ENCODE results near the gene NACC1. TPM values are rescaled to one million over a fixed set of nuclear protein-coding genes. Genes with fewer than 3 reads are reported as not detected.

The NACC1 gene
- total RNA-seq, result 48.6 and 65.6 TPM in 2 replicates

GRCh38 chr19:13117772-13118423 is at the start of gene NACC1:
TSS of gene NACC1 (plus strand) at chr19:13118264. CDS start at chr19:13135208, 16,944 bp downstream.

DNA sequence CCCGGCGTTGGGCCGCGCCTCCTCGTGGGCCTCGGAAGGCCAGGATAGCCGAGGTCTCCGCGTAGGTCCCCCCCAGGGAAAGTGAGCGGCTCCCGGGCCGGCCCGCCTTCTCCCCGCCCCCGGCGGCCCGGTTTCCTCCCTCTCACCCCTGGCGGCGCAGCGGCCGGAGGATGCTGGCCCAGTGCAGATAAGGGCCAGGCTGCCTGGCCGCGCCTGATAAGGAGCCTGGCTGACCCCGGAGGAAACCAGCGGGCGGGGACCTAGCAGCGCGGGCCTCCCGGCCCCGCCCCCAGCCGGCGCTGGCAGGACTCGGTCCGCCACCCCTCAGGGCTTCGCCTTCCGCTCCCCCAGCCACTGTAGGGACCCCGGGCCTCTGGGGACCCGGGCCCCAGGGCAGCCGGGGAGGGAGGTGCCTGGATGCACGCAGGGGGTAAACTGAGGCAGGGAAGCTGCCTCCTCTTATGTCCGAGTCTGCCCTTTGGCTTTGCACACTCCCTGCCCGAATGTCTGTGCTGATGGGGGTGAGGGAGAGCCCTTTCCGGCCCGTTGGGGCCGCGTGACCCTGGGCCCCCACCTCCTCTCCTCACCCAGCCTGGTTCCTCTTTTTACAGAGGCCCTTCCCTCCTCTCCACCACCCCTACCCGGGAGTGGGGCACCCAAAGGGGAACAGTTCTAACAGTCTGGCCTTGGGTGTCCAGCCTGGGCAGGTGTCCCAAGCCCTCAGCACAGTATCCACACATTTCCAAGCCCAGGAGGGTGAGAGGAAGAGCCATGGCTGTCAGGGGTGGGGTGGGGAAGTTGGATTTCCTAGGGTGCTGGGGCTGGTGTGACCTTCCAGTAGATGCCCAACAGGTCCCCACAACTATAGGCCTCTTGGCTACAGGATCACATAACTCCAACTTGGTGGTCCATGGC is 15.1 kb upstream of the NACC1 start, which contains the start of gene LYL1:
TSS of gene LYL1 (minus strand) at position 193 of the 915 bp plus-strand sequence. CDS start 1,687 bp downstream, outside the sequence.

DNA sequence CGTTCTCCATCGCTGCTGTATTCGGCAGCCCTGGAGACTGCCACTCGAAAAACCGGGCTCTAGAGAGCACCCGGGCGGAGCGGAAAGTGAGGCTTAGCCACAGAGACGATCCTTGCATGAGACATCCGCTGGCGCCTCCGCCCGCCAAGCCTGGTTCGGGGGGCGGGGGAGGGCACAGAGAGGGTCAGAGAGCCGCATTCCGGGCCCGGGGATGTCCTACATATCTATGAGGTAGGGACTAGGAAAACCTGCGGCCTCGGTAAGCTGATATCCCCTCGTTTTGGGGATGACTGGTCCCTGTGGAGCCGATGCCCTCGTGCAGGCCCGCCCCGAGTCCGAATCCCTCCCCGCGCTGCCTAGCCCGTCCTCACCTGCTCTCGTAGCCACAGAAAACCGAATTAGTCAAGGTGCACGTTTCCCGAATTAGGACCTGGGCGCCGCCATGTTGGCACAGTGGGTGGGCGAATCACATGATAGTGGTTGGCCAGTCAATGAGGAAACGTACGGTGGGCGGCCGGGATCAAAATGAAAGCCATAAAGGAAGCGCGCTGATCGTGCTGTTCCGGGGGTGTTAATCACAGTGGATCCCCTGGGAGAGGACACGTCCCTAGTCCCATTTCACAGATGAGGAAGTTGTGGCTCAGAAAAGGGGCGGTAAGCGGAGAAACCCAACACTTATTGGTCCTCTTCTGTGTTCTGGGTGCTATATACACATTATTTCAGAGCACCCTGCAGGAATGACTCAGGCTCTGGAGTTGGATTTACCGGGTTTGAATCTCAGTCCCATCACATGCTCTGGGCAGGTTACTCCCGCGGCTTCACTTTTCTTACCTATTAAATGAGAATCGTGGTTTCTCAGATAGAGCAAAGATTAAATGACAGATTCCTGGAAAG is 1.5 kb upstream of the NACC1 start, which contains the start of gene TRMT1:
TSS of gene TRMT1 (minus strand) at position 459 of the 894 bp plus-strand sequence. CDS start at position 118, 341 bp downstream.

DNA sequence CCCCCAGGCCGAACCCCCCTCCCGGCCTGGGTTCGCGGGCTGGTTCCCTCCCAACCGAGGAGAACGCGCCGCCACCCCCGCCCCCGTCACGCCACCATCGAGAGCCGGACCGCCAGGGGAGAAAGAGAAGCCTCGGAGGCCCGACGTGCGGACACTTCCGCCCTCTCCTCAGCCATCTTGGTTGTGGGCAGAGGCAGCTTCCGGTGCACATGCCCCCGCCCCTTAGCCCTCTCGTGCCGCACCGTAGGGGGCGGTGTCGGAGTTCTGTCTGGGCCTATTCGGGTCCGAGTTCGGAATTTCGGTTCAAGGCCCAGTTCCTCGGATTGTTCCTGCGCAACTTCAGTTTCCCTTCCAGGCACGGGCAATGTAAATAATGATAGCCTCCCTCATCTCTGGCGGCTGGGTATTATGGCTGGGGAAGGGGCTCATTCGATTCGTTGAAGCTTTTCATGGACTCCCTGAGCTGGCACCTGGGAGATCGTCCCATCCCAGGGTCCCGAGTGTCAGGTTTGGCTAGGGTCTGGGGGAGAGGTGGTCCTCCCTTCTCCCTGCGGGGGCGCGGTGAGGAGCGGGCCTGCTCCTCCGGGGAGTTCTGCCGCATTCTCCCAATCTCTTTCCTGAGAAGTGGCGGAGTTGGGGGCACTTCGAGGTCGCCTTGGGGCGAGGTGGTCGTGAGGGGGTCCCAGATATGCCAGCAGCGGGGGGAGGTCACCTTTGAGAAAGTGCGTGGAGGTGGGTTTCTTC is 32.3 kb downstream of the NACC1 start, which contains the start of the genes IER2 and STX10:
TSS of gene IER2 (plus strand) at position 225 of the 744 bp plus-strand sequence. CDS start 2,776 bp downstream, outside the sequence.
TSS of gene STX10 (minus strand) at position 189 of the 744 bp plus-strand sequence. CDS start 202 bp downstream, outside the sequence.

Other genes starting within 250 kb of the NACC1 start
- 38.8 and 48.1 TPM in 2 replicates for gene DNASE2, start 236.8 kb upstream of the NACC1 start, total RNA-seq
- not detected in 2 replicates for gene KLF1, start 231.1 kb upstream of the NACC1 start, total RNA-seq
- 48.1 and 54.3 TPM in 2 replicates for gene GCDH, start 227.1 kb upstream of the NACC1 start, total RNA-seq
- 0.16 TPM in 1 of 2 replicates, not detected in the other for gene SYCE2, start 199.0 kb upstream of the NACC1 start, total RNA-seq
- gene FARSA, start 184.6 kb upstream of the NACC1 start, total RNA-seq, result 48.0 and 52.2 TPM in 2 replicates
- 1,632 and 1,793 TPM in 2 replicates for gene CALR, start 179.7 kb upstream of the NACC1 start, total RNA-seq
- 72.2 and 78.1 TPM in 2 replicates for gene RAD23A, start 172.4 kb upstream of the NACC1 start, total RNA-seq
- gene GADD45GIP1, start 161.0 kb upstream of the NACC1 start, total RNA-seq, result 36.6 and 45.5 TPM in 2 replicates
- not detected in 2 replicates for gene DAND5, start 148.7 kb upstream of the NACC1 start, total RNA-seq
- gene NFIX, start 122.8 kb upstream of the NACC1 start, total RNA-seq, result 47.3 and 63.2 TPM in 2 replicates
- 0.36 and 3.6 TPM in 2 replicates for gene LYL1, start 15.4 kb upstream of the NACC1 start, total RNA-seq
- gene TRMT1, start 1.5 kb upstream of the NACC1 start, total RNA-seq, result 32.1 and 40.0 TPM in 2 replicates
- 32.9 and 62.7 TPM in 2 replicates for gene STX10, start 32.1 kb downstream of the NACC1 start, total RNA-seq
- 88.8 and 162 TPM in 2 replicates for gene IER2, start 32.1 kb downstream of the NACC1 start, total RNA-seq